ENCODE results near the gene LOXL1. TPM values are rescaled to one million over a fixed set of nuclear protein-coding genes. Genes with fewer than 3 reads are reported as not detected.

LOXL1 gene
- 29.0 TPM for total RNA-seq

- TF ChIP-seq POLR2A (IDR thresholded peaks at IDR 0.05) = peak in 1 of 2 donors; percentile 78
- peak in 1 of 2 donors; percentile 94 for TF ChIP-seq POLR2AphosphoS5 (IDR thresholded peaks at IDR 0.05; ENCODE audit: insufficient read depth in 1 of 2, low read depth in 1 of 2)
- TF ChIP-seq CTCF (IDR thresholded peaks at IDR 0.05) = no peak
- Histone ChIP-seq H3K4me1 (peaks cover 86% of the 10 kb centered on the region), H3K27ac (peak within 1 kb of the TSS; percentile 87), H3K9me3 (no peaks in the 10 kb centered on the region), H3K4me3 (peak within 1 kb of the TSS; percentile 72 to 75), H3K36me3 (no peaks in the 10 kb centered on the region), H3K27me3 (no peaks in the 10 kb centered on the region)
- no peak for DNase-seq (ENCODE audit: extremely low spot score in 2 of 2)
- intact Hi-C loops (cut with DNase I) = no loop called here
Measured at GRCh38 chr15:73926219-73927002, at the start of gene LOXL1. Gene LOXL1, plus strand, starts transcription at chr15:73926462. Its CDS starts 322 bp downstream, at chr15:73926784.

DNA sequence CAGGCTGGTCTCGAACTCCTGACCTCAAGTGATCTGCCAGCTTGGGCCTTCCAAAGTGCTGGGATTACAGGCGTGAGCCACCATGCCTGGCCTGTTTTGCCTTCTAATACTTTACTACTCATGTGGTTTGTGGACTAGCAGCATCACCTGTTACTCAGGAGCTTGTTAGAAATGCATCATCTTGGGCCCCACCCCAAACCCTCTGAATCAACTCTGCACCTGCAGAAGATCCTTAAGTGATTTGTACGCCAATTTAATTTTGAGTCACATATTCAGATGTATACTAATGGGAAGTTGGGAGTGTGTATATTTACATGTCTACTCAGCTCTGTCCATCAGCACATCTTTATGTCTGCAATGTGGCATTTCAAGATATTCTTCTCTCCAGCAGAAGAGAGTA lies 46.8 kb upstream of the LOXL1 start:
- DNase-seq (ENCODE audit: extremely low spot score in 2 of 2) = no peak
- no peaks in the 10 kb centered on the region for H3K36me3 ChIP-seq
- no peak overlapping the region for H3K4me3 ChIP-seq
- intact Hi-C loops (cut with DNase I) = no loop called here
- H3K27me3 ChIP-seq = no peaks in the 10 kb centered on the region
- H3K9me3 ChIP-seq = no peaks in the 10 kb centered on the region
- no peak for TF ChIP-seq POLR2A (IDR thresholded peaks at IDR 0.05)
- no peak for TF ChIP-seq POLR2AphosphoS5 (IDR thresholded peaks at IDR 0.05; ENCODE audit: insufficient read depth in 1 of 2, low read depth in 1 of 2)
- no peak for TF ChIP-seq CTCF (IDR thresholded peaks at IDR 0.05)
- no peak overlapping the region for H3K27ac ChIP-seq
- no peaks in the 10 kb centered on the region for H3K4me1 ChIP-seq

DNA sequence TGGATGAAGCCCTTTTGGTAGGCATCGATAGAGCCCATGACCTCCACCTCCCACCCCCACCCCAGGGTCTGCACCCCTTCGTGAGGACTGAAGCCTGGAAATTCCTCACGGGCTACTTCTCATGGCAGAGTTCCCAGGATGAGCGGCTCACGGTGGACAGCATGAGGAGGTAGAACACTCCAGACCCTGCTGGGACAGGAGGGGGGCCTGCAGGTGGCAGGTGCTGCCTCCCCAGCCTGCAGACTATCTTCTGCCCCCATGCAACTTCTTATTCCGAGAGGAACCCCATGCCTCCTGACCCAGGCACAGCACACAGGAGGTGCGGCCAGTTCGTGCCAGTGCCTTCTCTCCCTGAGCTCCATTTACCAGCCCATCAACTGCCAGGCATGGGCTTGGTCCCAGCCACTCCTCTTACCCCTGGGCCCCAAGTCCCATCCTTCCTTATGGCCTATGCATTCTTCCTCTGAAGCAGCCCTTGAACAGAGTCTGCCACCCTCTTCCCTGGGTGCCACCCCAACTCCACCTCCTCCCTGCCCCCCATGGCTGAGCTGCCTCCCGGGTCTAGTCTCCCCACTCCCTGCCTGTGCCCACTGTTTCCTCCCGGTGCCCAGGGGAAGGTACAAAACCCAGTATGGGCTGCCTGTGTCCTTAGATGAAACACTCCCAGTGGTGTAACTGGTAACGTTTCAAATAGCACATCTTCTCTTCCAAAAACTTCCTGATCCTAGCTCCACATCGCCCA lies 44.5 kb upstream of the LOXL1 start:
- no peaks in the 10 kb centered on the region for H3K4me1 ChIP-seq
- no peaks in the 10 kb centered on the region for H3K36me3 ChIP-seq
- no peak for DNase-seq (ENCODE audit: extremely low spot score in 2 of 2)
- no peaks in the 10 kb centered on the region for H3K9me3 ChIP-seq
- intact Hi-C loops (cut with DNase I) = no loop called here
- no peaks in the 10 kb centered on the region for H3K27me3 ChIP-seq
- H3K27ac ChIP-seq = no peak overlapping the region
- TF ChIP-seq CTCF (IDR thresholded peaks at IDR 0.05) (no peak), POLR2AphosphoS5 (IDR thresholded peaks at IDR 0.05; ENCODE audit: insufficient read depth in 1 of 2, low read depth in 1 of 2) (no peak), POLR2A (IDR thresholded peaks at IDR 0.05) (no peak)
- H3K4me3 ChIP-seq = no peak overlapping the region

DNA sequence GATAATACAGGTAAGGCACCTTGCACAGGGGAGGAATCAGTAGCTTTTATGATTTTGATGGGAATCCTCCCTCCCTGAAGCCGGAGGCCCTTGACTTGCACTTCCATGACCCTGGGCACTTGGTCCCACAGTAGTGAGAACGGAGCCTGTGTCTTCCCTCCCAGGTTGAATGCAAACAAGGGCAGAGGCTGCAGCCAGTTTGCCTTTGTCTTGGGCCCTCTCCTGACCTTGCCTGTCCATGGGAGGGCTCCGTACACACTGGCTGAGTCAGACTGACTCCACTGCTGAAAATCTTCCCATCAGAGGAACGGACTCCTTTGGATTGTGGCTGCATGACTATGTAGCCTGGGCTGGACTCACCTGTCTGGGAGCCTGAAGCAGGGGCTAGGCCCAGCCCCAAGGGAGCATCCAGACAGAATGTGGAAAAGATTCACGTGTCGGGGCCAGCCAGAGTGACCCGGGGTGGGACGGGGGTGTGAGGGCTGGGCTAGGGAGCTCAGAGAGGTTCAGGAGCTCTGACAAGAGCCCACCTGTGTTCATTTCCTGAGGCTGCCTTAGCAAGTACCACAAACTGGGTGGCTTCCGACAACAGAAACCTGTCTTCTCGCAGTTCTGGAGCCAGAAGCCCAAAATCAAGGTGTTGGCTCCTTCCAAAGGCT lies 43.4 kb upstream of the LOXL1 start:
- DNase-seq (ENCODE audit: extremely low spot score in 2 of 2) = no peak
- Histone ChIP-seq H3K9me3 (no peaks in the 10 kb centered on the region), H3K27ac (no peak overlapping the region), H3K27me3 (no peaks in the 10 kb centered on the region), H3K4me1 (no peaks in the 10 kb centered on the region), H3K4me3 (no peak overlapping the region), H3K36me3 (no peaks in the 10 kb centered on the region)
- intact Hi-C loops (cut with DNase I) = no loop called here
- no peak for TF ChIP-seq CTCF (IDR thresholded peaks at IDR 0.05)
- no peak for TF ChIP-seq POLR2AphosphoS5 (IDR thresholded peaks at IDR 0.05; ENCODE audit: insufficient read depth in 1 of 2, low read depth in 1 of 2)
- TF ChIP-seq POLR2A (IDR thresholded peaks at IDR 0.05) = no peak

Data from vagina (tissue), 2 donors.